IMR-90 (cell line): Measurements from ENCODE around the gene C6orf89.

ENCODE experiments used
- BHLHE40 ChIP-seq: fragments of 150-350 bp; IDR thresholded peaks from 2 replicates; pipeline ENCODE4 v1.6.1; 2016; ENCODE audit warnings: mild to moderate bottlenecking, low read depth, low read length
- CTCF ChIP-seq: conservative IDR thresholded peaks from 2 replicates; pipeline ENCODE4 v1.5.1; 2012; ENCODE audit warnings: mild to moderate bottlenecking, low read depth, low read length, improper control_type of control experiment
- ELK1 ChIP-seq: fragments of 150-350 bp; IDR thresholded peaks from 2 replicates; pipeline ENCODE4 v1.6.1; 2016; ENCODE audit warnings: low read depth, mild to moderate bottlenecking, low read length, moderate library complexity, borderline replicate concordance
- POLR2A ChIP-seq: IDR thresholded peaks from 2 replicates; pipeline ENCODE4 v1.6.1; 2012; ENCODE audit warnings: mild to moderate bottlenecking, low read depth, low read length
- RAD21 ChIP-seq: IDR thresholded peaks from 2 replicates; pipeline ENCODE4 v1.6.1; 2012; ENCODE audit warnings: low read length, improper control_type of control experiment
- RFX5 ChIP-seq: IDR thresholded peaks from 2 replicates; pipeline ENCODE4 v1.8.0; 2012; ENCODE audit warnings: low read depth, mild to moderate bottlenecking, low read length, moderate library complexity
- SMC3 ChIP-seq: fragments of 150-350 bp; IDR thresholded peaks from 2 replicates; pipeline ENCODE4 v1.6.1; 2016; ENCODE audit warnings: low read depth, mild to moderate bottlenecking, antibody characterized with exemption, low read length, moderate library complexity
- USF2 ChIP-seq: fragments of 150-350 bp; IDR thresholded peaks from 2 replicates; pipeline ENCODE4 v1.6.1; 2017; ENCODE audit warnings: mild to moderate bottlenecking, antibody characterized with exemption, low read length, low read depth

- no peak for TF ChIP-seq USF2
- TF ChIP-seq POLR2A: no peak
- TF ChIP-seq ELK1: no peak
- no peak for TF ChIP-seq CTCF
- no peak for TF ChIP-seq BHLHE40
- TF ChIP-seq RAD21: no peak
- no peak for TF ChIP-seq RFX5
- TF ChIP-seq SMC3: no peak
These were observed 83.5 kb downstream of the C6orf89 start for GRCh38 chr6:36969240-36969691.
